Heart right ventricle (tissue), 16 donors: Measurements from ENCODE around the gene BRAF. TPM values are rescaled to one million over a fixed set of nuclear protein-coding genes. Genes with fewer than 3 reads are reported as not detected.
"Not testable (repeated sequence)": the region's sequence is repeated elsewhere in the genome, so short reads cannot be mapped to it uniquely, and the experiment has no call there.

Source experiments
- ATAC-seq, 8 donors: fragments of 200-7000 bp; cut with Tn5 transposase; one replicate each; pipeline ENCODE4 v1.9.1; 2020; ENCODE audit warnings: mild to moderate bottlenecking in 8 of 8, moderate library complexity in 8 of 8, moderate number of reproducible peaks in 1 of 8
- DNase-seq, 2 donors: peaks; one replicate each; pipeline ENCODE4 v3.0.0-alpha.2; 2020
- H3K27ac ChIP-seq, 10 donors: fragments of 200-600 bp; sonication (generic) in 2 of 10; one replicate each; pipeline versions ENCODE4 v1.5.0 to v1.8.0; 2020 to 2022; ENCODE audit warnings: mild to moderate bottlenecking in 3 of 10
- H3K27me3 ChIP-seq, 7 donors: fragments of 200-600 bp; one replicate each; pipeline ENCODE4 v1.8.0; 2021 to 2022; ENCODE audit warnings: mild to moderate bottlenecking in 2 of 7
- H3K36me3 ChIP-seq, 9 donors: fragments of 200-600 bp; sonication (generic) in 1 of 9; one replicate each; pipeline versions ENCODE4 v1.5.0 to v1.8.0; 2020 to 2022; ENCODE audit warnings: mild to moderate bottlenecking in 2 of 9
- H3K4me1 ChIP-seq, 9 donors: fragments of 200-600 bp; sonication (generic) in 1 of 9; one replicate each; pipeline versions ENCODE4 v1.5.0 to v1.8.0; 2020 to 2022; ENCODE audit warnings: mild to moderate bottlenecking in 4 of 9
- H3K4me3 ChIP-seq, 10 donors: fragments of 200-600 bp; sonication (generic) in 2 of 10; one replicate each; pipeline versions ENCODE4 v1.5.0 to v1.8.0; 2020 to 2022; ENCODE audit warnings: mild to moderate bottlenecking in 7 of 10, moderate library complexity in 2 of 10
- H3K9me3 ChIP-seq, 11 donors: fragments of 200-600 bp in 10 of 11; sonication (generic) in 2 of 11; one replicate each; pipeline versions ENCODE4 v1.5.0 to v1.8.0; 2013 to 2022; ENCODE audit warnings: mild to moderate bottlenecking in 2 of 11, control low read depth in 1 of 11, moderate library complexity in 1 of 11
- WGBS, 2 donors: extraction: QIAGEN DNeasy Blood & Tissue Kit; methylation state at CpG; one replicate each; pipeline ENCODE4 v1.1.7; 2013; ENCODE audit warnings: inconsistent platforms in 1 of 2; 5-methylcytosine and 5-hydroxymethylcytosine counted together
- intact Hi-C, 10 donors: fragments of 100-400 bp; cut with DNase I; formaldehyde crosslinking; loops; one replicate each; pipeline versions ENCODE4 v1.11.1 to v1.14.2; 2022
- polyA plus RNA-seq, 2 donors: library from polyadenylated mRNA; stranded (reverse); fragments of 200-250 nt; gene quantifications; one replicate each; pipeline ENCODE4 v1.2.3, GENCODE V29; 2013
- total RNA-seq, 10 donors: library from RNA; stranded (reverse); fragmentation: NEBNext Ultra II Directional in 3 of 10; extraction: Animal tissue kit (Norgen Biotek cat#: 25700) in 3 of 10; gene quantifications; one replicate each; pipeline versions ENCODE4 v1.2.1 to v1.2.4, GENCODE V29; 2021 to 2023
- TF ChIP-seq, protein P1 (sequence below), 9 donors: fragments of 200-600 bp; sonication (generic) in 2 of 9; IDR thresholded peaks; one replicate each; pipeline versions ENCODE4 v1.5.0 to v1.8.0; 2021 to 2022; ENCODE audit warnings: antibody characterized with exemption in 9 of 9, mild to moderate bottlenecking in 5 of 9, moderate library complexity in 1 of 9
- donor health status: Arrhythmogenic right ventricular cardiomyopathy.
- donor health status: ischemic (EF 13 %, LVEDD 7.1; RV severe dilation, severe dysfunction).
- donor health status: healthy with polysubstance abuse.
- donor health status: DM: no; HTN: yes; CAD: no.
- donor health status: DM: no; HTN: no; CAD: no.
- donor health status: ischemic (EF 25% LVEDD 6.9; RV normal size, moderate dysfunction).
- donor health status: ischemic (EF 25% LVEDD 5.7; RV mildly dilated, moderate dysfunction).
- donor health status: healthy.
- donor health status: DM: yes; HTN: yes; CAD: no.
- donor health status: Ischemic cardiomyopathy.
- donor health status: ischemic (EF 35%, LVEDD 5.7; RV mildly dilated, moderate dysfunction).
- donor health status: nonischemic (EF 11% LVEDD 7.7; RV severe dilation, severe dysfunction).
- donor health status: DM: yes; HTN: yes; CAD: no.
- donor health status: PGD.
- donor health status: ischemic (EF 29% LVEDD 5.4; RV normal size, mild dysfunction).
- donor health status: nonischemic (EF 23%, LVEDD 6.1; RV moderate dilation, normal function).

BRAF gene
- total and polyA plus RNA-seq, 12 donors: 3.8 to 36.8 (median 23.2) TPM

DNA sequence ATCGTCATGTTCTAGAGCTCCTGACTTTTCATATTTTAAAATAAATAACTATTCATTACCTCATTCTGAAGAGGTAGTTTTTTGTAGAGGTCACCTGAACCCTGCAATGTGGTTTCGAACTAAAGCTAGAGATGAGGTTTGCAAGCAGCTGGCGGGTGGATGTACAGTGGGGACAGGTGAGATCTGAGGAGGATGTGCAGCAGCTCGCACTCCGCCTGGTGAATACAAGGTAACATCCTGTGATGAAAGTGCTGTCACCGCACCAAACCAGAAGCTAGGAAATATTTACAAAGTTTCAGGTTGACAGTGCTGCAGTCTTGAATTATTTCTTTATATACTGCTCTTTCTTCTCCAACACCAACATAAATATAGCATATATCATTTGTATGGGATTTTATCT is 201.7 kb downstream of the BRAF start:
- no peak for ATAC-seq
- Histone ChIP-seq H3K9me3 (no peaks in the 10 kb centered on the region), H3K4me1 (peaks cover 0 to 7% (median 0%) of the 10 kb centered on the region in 9 donors), H3K36me3 (peaks cover 0 to 42% (median 0%) of the 10 kb centered on the region in 9 donors), H3K27me3 (no peaks in the 10 kb centered on the region), H3K4me3 (no peak overlapping the region), H3K27ac (no peak overlapping the region)
- DNase-seq: no peak
- intact Hi-C loops: no loop called here
- 97% methylated on average over 6 of the region's 6 CpGs for WGBS, 2 donors
- TF ChIP-seq, protein P1, sequence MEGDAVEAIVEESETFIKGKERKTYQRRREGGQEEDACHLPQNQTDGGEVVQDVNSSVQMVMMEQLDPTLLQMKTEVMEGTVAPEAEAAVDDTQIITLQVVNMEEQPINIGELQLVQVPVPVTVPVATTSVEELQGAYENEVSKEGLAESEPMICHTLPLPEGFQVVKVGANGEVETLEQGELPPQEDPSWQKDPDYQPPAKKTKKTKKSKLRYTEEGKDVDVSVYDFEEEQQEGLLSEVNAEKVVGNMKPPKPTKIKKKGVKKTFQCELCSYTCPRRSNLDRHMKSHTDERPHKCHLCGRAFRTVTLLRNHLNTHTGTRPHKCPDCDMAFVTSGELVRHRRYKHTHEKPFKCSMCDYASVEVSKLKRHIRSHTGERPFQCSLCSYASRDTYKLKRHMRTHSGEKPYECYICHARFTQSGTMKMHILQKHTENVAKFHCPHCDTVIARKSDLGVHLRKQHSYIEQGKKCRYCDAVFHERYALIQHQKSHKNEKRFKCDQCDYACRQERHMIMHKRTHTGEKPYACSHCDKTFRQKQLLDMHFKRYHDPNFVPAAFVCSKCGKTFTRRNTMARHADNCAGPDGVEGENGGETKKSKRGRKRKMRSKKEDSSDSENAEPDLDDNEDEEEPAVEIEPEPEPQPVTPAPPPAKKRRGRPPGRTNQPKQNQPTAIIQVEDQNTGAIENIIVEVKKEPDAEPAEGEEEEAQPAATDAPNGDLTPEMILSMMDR (IDR thresholded peaks at IDR 0.05): no peak

- ATAC-seq: no peak
- WGBS, 2 donors: 91 to 94% methylated on average over 1 of the region's 1 CpG
- DNase-seq: no peak
- Histone ChIP-seq H3K4me1 (peaks cover 0 to 7% (median 0%) of the 10 kb centered on the region in 9 donors), H3K27me3 (no peaks in the 10 kb centered on the region), H3K27ac (no peak overlapping the region), H3K9me3 (no peaks in the 10 kb centered on the region), H3K36me3 (peaks cover 0 to 40% (median 0%) of the 10 kb centered on the region in 9 donors), H3K4me3 (no peak overlapping the region)
- TF ChIP-seq, protein P1 (IDR thresholded peaks at IDR 0.05): no peak
- intact Hi-C loops: no loop called here
These were observed 202.5 kb downstream of the BRAF start for GRCh38 chr7:140722254-140722653.

- Histone ChIP-seq H3K27ac (no peak overlapping the region), H3K36me3 (peaks cover 0 to 23% (median 0%) of the 10 kb centered on the region in 9 donors), H3K9me3 (no peaks in the 10 kb centered on the region), H3K4me3 (no peak overlapping the region), H3K27me3 (no peaks in the 10 kb centered on the region), H3K4me1 (peaks cover 0 to 7% (median 0%) of the 10 kb centered on the region in 9 donors)
- intact Hi-C loops: loop anchor here in 1 of 10 donors (5.0 kb wide), 1 partner anchor 427 kb away; no protein-coding TSS in a partner anchor
- no peak for ATAC-seq
- DNase-seq: no peak
- 56 to 66% methylated on average over 5 of the region's 5 CpGs for WGBS, 2 donors
- TF ChIP-seq, protein P1 (IDR thresholded peaks at IDR 0.05): no peak
These were observed 205.0 kb downstream of the BRAF start for GRCh38 chr7:140719721-140720120.

- Histone ChIP-seq H3K4me1 (peaks cover 0 to 2% (median 0%) of the 10 kb centered on the region in 9 donors), H3K4me3 (no peak overlapping the region), H3K27ac (no peak overlapping the region), H3K36me3 (peaks cover 0 to 8% (median 0%) of the 10 kb centered on the region in 9 donors), H3K27me3 (no peaks in the 10 kb centered on the region), H3K9me3 (peaks cover 0 to 3% (median 0%) of the 10 kb centered on the region in 11 donors)
- DNase-seq (no peak), ATAC-seq (peak in 1 of 8 donors; percentile 38)
- intact Hi-C loops: loop anchor here in 1 of 10 donors (5.0 kb wide), 1 partner anchor 422 kb away; no protein-coding TSS in a partner anchor
- TF ChIP-seq, protein P1 (IDR thresholded peaks at IDR 0.05): no peak
- 95% methylated on average over 10 of the region's 10 CpGs for WGBS, 2 donors
These were observed 210.2 kb downstream of the BRAF start for GRCh38 chr7:140714331-140715040.

- DNase-seq, H3K4me1 ChIP-seq, H3K27me3 ChIP-seq, H3K27ac ChIP-seq, ATAC-seq, H3K4me3 ChIP-seq, intact Hi-C loops, H3K9me3 ChIP-seq: not testable (repeated sequence)
- H3K36me3 ChIP-seq: peaks cover 0 to 14% (median 0%) of the 10 kb centered on the region in 9 donors
These were observed 212.3 kb downstream of the BRAF start for GRCh38 chr7:140712392-140712791.

DNA sequence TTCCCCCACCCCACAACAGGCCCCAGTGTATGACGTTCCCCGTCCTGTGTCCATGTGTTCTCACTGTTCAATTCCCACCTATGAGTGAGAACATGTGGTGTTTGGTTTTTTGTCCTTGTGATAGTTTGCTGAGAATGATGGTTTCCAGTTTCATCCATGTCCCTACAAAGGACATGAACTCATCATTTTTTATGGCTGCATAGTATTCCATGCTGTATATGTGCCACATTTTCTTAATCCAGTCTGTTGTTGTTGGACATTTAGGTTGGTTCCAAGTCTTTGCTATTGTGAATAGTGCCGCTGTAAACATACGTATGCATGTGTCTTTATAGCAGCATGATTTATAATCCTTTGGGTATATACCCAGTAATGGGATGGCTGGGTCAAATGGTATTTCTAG is 216.0 kb downstream of the BRAF start:
- H3K27me3 ChIP-seq, ATAC-seq, H3K27ac ChIP-seq, H3K4me1 ChIP-seq, DNase-seq, H3K4me3 ChIP-seq, intact Hi-C loops, H3K9me3 ChIP-seq: not testable (repeated sequence)
- peaks cover 0 to 46% (median 24%) of the 10 kb centered on the region in 9 donors for H3K36me3 ChIP-seq
- WGBS, 2 donors: 93 to 98% methylated on average over 4 of the region's 4 CpGs
